Measurements from ENCODE around the gene NCOA7. TPM values are rescaled to one million over a fixed set of nuclear protein-coding genes. Genes with fewer than 3 reads are reported as not detected.

NCOA7 gene
- total and polyA plus RNA-seq, 10 of the 15 experiments (the other 5 are each of a cell fraction or from before 2014, with no cell fraction given), result 18.9 to 50.3 (median 34.2) TPM

GRCh38 chr6:125746731-125747588 lies 43.8 kb upstream of the NCOA7 start (continued):
- TF ChIP-seq, protein P1, sequence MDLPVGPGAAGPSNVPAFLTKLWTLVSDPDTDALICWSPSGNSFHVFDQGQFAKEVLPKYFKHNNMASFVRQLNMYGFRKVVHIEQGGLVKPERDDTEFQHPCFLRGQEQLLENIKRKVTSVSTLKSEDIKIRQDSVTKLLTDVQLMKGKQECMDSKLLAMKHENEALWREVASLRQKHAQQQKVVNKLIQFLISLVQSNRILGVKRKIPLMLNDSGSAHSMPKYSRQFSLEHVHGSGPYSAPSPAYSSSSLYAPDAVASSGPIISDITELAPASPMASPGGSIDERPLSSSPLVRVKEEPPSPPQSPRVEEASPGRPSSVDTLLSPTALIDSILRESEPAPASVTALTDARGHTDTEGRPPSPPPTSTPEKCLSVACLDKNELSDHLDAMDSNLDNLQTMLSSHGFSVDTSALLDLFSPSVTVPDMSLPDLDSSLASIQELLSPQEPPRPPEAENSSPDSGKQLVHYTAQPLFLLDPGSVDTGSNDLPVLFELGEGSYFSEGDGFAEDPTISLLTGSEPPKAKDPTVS (IDR thresholded peaks at IDR 0.05; ENCODE audit: low read depth, low read length), result no peak
- no peak for TF ChIP-seq ELK1 (IDR thresholded peaks at IDR 0.05; ENCODE audit: low read depth, low read length)
- TF ChIP-seq CHD1 (IDR thresholded peaks at IDR 0.05; ENCODE audit: low read depth, low read length), result no peak
- TF ChIP-seq, protein P2, sequence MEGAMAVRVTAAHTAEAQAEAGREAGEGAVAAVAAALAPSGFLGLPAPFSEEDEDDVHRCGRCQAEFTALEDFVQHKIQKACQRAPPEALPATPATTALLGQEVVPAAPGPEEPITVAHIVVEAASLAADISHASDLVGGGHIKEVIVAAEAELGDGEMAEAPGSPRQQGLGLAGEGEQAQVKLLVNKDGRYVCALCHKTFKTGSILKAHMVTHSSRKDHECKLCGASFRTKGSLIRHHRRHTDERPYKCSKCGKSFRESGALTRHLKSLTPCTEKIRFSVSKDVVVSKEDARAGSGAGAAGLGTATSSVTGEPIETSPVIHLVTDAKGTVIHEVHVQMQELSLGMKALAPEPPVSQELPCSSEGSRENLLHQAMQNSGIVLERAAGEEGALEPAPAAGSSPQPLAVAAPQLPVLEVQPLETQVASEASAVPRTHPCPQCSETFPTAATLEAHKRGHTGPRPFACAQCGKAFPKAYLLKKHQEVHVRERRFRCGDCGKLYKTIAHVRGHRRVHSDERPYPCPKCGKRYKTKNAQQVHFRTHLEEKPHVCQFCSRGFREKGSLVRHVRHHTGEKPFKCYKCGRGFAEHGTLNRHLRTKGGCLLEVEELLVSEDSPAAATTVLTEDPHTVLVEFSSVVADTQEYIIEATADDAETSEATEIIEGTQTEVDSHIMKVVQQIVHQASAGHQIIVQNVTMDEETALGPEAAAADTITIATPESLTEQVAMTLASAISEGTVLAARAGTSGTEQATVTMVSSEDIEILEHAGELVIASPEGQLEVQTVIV (IDR thresholded peaks at IDR 0.05; ENCODE audit: borderline replicate concordance, partially characterized antibody), result no peak
- TF ChIP-seq, protein P3, sequence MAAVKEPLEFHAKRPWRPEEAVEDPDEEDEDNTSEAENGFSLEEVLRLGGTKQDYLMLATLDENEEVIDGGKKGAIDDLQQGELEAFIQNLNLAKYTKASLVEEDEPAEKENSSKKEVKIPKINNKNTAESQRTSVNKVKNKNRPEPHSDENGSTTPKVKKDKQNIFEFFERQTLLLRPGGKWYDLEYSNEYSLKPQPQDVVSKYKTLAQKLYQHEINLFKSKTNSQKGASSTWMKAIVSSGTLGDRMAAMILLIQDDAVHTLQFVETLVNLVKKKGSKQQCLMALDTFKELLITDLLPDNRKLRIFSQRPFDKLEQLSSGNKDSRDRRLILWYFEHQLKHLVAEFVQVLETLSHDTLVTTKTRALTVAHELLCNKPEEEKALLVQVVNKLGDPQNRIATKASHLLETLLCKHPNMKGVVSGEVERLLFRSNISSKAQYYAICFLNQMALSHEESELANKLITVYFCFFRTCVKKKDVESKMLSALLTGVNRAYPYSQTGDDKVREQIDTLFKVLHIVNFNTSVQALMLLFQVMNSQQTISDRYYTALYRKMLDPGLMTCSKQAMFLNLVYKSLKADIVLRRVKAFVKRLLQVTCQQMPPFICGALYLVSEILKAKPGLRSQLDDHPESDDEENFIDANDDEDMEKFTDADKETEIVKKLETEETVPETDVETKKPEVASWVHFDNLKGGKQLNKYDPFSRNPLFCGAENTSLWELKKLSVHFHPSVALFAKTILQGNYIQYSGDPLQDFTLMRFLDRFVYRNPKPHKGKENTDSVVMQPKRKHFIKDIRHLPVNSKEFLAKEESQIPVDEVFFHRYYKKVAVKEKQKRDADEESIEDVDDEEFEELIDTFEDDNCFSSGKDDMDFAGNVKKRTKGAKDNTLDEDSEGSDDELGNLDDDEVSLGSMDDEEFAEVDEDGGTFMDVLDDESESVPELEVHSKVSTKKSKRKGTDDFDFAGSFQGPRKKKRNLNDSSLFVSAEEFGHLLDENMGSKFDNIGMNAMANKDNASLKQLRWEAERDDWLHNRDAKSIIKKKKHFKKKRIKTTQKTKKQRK (IDR thresholded peaks at IDR 0.05; ENCODE audit: low read depth, low read length), result no peak
- no peak for TF ChIP-seq SMAD1 (IDR thresholded peaks at IDR 0.05; ENCODE audit: low read depth, partially characterized antibody)
- no peak for TF ChIP-seq ZNF217 (IDR thresholded peaks at IDR 0.05)
- TF ChIP-seq, protein P4, sequence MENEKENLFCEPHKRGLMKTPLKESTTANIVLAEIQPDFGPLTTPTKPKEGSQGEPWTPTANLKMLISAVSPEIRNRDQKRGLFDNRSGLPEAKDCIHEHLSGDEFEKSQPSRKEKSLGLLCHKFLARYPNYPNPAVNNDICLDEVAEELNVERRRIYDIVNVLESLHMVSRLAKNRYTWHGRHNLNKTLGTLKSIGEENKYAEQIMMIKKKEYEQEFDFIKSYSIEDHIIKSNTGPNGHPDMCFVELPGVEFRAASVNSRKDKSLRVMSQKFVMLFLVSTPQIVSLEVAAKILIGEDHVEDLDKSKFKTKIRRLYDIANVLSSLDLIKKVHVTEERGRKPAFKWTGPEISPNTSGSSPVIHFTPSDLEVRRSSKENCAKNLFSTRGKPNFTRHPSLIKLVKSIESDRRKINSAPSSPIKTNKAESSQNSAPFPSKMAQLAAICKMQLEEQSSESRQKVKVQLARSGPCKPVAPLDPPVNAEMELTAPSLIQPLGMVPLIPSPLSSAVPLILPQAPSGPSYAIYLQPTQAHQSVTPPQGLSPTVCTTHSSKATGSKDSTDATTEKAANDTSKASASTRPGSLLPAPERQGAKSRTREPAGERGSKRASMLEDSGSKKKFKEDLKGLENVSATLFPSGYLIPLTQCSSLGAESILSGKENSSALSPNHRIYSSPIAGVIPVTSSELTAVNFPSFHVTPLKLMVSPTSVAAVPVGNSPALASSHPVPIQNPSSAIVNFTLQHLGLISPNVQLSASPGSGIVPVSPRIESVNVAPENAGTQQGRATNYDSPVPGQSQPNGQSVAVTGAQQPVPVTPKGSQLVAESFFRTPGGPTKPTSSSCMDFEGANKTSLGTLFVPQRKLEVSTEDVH (IDR thresholded peaks at IDR 0.05; ENCODE audit: low read depth, partially characterized antibody), result no peak
- TF ChIP-seq ETV6 (conservative IDR thresholded peaks at IDR 0.05 in 1 of 2, IDR thresholded peaks at IDR 0.05 in 1 of 2; ENCODE audit: borderline replicate concordance in 1 of 2, low read depth in 1 of 2), result no peak
- TF ChIP-seq TCF12 (IDR thresholded peaks at IDR 0.05; ENCODE audit: low read depth, low read length), result no peak
- no peak for TF ChIP-seq CTCF (IDR thresholded peaks at IDR 0.05 in 2 of 3, conservative IDR thresholded peaks at IDR 0.05 in 1 of 3; ENCODE audit: control insufficient read depth in 2 of 3, extremely low read depth in 1 of 3, insufficient read depth in 1 of 3, low read depth in 3 of 3, low read length in 3 of 3)
- TF ChIP-seq TCF7 (IDR thresholded peaks at IDR 0.05; ENCODE audit: borderline replicate concordance), result peak; percentile 18; the same call in 1 of the 2 replicates

Data from GM12878 (cell line).